GM19025 (cell line): ENCODE measurements around the gene GSTK1.
"Not testable (repeated sequence)": the region's sequence is repeated elsewhere in the genome, so short reads cannot be mapped to it uniquely, and the experiment has no call there.

ENCODE experiments used
- ATAC-seq: cut with Tn5 transposase; IDR thresholded peaks from one replicate; pipeline ENCODE4 v1.9.1; 2021; ENCODE audit warnings: mild to moderate bottlenecking, low read depth, moderate library complexity; ENCODE audit not compliant: unreplicated experiment

The GSTK1 gene

GRCh38 chr7:143238289-143238980, 24.8 kb upstream of the GSTK1 start:
- no peak for ATAC-seq

- no peak for ATAC-seq
Measured at GRCh38 chr7:143239813-143240212, 23.4 kb upstream of the GSTK1 start.

GRCh38 chr7:143240291-143241168, 22.7 kb upstream of the GSTK1 start:
- peak; percentile 81 for ATAC-seq

DNA sequence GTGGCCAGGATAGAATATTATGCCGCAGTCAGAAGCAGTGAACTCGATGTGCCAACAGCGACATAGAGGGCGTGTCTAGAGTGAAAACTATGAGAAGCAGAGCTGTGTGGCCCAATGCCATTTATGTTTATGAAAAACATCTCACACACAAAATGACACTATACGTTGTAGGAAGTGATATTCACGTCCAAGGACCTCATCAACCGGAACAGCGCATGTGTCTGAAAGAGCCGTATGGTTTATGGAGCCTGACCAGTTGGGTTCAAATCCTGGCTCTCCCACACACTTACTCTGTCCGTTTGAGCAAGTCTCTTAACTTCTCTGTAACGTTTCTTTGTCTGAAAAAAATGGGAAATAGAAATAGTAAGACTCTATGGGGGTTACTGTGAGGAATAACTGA, 20.9 kb upstream of the GSTK1 start:
- ATAC-seq = no peak

DNA sequence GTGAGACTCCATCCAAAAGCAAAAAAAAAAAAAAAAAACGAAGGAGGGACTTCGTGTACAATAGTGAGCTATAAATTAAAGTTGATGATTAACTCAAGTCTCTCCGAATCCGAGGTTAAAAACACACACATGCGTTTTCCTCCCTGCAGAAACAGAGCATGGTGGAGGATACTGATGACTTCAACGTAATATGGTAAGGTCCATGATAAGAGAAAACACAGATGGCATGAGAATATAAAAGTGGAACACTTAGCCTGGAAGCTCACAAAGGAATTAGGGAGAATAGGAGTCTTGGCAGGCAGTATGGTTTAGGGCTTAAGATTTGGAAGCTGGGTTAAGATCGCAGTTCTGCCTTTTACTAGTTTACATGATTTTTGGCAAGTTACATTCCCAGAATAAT, 20.1 kb upstream of the GSTK1 start:
- ATAC-seq = no peak

DNA sequence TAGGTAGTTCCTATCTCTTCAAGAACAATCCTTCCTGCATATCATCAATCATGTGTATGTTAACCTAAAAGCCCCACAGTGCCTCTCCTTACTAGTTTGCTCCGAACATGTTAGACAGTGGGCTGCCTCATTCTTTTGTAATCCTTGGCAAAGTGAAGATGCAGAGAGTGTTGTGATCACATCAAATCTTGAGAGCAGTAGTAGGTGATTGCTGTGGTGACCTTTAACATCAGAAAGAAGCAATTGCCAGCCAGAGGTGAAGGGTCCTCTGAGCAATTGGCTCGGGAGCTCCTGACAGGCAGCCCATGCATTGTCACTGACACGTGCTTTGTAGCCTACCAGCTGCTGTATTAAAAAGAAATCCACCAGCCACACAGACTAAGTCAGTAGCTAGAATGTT, 19.6 kb upstream of the GSTK1 start:
- ATAC-seq = no peak

- no peak for ATAC-seq
Measured at GRCh38 chr7:143244321-143244720, 18.9 kb upstream of the GSTK1 start.

DNA sequence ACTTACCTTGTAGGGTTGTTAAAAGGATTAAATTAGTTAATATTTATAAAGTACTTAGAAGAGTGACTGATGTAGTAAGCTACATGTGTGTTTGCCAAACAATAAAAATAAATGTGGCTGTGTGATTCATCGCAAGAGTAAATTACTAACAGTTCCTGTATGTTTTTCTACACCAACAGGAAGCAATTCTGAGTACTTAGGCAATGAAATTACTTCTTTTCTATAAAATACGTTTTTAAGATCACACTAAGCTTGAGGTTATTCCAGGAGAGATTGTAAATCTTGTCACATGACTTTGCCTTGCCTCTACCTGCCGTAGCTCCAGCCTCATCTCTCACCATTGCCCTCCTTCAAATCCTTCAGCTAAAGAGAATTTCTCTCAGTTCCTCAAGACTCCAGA, 18.1 kb upstream of the GSTK1 start:
- no peak for ATAC-seq

DNA sequence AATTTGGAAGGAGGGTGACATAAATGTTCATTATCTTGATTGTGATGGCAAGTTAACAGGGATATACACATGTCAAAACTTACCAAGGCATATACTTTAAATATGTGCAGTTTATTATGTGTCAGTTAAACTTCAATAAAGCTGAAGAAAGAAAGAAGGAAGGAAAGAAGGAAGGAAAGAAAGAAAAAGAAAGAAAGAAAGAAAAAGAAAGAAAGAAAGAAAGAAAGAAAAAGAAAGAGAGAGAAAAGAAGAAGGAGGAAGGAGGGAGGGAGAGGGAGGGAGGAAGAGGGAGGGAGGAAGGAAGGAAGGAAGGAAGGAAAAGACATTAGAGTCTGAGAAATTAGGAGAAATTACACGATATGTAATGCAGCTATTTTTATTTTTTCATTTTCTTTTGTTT, 15.9 kb upstream of the GSTK1 start:
- no peak for ATAC-seq

DNA sequence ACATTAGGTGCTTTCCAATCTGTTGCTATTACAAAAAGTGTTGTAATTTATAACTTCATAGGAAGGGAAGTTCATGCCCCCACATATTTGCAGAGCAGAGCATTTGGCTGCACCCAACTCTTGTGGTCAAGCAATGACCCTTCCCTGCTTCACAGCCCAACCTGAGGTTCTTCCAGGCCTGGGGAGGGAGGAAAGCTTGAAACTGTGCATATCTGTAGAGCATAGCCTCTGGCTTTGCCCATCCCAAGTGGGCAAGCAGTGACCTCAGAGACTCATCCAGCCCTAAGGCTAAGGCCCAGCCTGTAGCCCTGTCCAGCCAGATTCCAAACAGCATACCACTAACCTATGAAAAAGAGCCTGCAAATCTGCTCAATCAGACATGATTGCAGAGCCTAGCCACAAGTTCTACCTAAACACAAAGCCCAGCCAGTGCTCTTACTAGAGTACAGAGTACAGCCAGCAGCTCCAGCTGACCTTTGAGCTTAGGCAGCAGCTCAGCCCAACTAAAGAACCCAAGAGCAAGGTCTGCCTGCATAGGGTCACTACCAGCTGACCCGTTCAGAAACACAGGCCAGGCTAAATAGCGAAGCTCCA, 14.4 kb upstream of the GSTK1 start:
- ATAC-seq = no peak

DNA sequence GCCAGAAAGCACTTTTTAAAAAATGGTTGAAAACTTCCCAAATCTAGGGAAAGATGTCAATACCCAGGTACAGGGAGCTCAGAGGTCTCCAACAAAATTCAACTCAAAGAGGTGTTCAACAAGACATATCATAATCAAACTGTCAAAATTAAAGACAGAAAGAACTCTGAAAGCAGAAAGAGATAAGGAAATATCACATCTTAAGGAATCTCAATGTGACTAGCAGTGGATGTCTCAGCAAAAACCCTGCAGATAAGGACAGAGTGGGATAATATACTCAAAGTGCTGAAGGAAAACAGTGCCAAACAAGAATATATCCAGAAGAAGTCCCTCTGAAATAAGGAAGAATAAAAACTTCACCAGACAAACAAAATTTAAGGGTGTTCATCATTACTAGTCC, 13.0 kb upstream of the GSTK1 start:
- no peak for ATAC-seq

GRCh38 chr7:143250822-143251221, 12.4 kb upstream of the GSTK1 start:
- no peak for ATAC-seq

GRCh38 chr7:143252006-143252405, 11.2 kb upstream of the GSTK1 start:
- no peak for ATAC-seq

DNA sequence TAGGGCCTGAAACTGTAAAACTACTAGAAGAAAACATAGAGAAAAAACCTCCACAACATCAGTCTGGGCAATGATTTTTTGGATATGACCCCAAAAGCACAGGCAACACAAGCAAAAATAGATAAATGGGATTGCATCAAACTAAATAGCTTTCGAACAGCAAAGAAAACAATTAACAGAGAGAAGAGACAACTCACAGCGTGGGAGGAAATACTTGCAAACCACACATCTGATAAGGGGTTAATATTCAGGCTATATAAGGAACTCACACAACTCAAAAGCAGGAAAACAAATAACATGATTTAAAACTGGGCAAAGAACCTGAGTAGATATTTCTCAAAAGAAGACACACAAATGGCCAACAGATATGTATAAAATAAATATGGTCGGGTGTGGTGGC, 7.7 kb upstream of the GSTK1 start:
- no peak for ATAC-seq

DNA sequence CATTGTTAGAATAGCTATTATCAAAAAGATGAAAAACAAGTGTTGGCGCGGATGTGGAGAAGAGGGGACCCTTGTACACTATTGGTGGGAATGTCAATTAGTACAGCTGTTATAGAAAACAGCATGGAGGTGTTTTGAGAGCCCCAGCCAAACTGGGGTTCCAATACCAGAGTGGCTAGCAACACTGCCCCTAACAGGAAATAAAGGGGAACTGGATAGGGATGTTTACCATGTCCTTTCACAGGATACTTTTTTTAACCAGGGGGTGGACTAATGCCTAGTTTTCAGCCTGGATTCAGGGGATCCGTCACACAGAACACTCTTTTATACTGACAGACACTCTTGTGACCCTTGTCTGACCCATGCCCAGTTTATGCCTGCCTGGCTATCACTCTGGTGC, 6.9 kb upstream of the GSTK1 start:
- ATAC-seq = no peak

DNA sequence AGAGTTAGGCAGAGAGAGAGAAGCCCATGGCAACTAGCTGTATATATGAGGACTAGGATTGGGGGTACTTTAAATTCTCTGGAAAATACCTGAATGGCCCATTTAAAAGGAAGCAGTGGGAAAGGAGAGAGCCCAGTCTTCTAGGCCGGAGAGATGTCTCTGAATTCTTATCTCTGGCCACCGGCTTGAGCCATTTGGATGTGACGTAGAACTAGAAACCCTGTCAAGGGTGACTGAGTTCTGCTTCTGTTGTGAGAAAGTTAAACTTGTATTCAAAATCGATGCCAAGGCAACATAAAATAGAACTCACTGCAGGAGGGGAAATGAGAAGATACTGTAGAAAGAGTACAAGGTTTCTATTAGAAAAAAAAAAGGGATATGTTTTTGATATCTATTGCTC, 6.3 kb upstream of the GSTK1 start:
- ATAC-seq = no peak

- ATAC-seq = no peak
Measured at GRCh38 chr7:143257501-143257900, 5.7 kb upstream of the GSTK1 start.

DNA sequence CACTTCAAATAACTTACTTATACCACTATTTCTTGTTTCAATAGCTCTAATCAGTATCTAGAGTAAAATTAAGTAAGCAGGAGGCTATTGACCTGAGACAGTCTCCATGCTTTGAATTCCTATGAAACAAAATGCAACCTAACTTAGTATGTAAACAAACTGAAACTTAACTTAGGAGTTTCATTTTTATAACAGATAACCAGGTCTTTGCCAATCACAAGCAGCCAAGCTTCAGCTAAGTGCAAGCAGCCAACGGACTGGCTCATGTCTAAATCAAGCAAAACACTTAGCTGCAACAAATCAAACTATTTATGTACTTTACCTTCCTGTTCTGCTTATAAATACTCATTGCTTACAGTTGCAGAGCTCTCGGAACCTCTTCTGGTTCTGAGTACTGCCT, 4.4 kb upstream of the GSTK1 start:
- no peak for ATAC-seq

DNA sequence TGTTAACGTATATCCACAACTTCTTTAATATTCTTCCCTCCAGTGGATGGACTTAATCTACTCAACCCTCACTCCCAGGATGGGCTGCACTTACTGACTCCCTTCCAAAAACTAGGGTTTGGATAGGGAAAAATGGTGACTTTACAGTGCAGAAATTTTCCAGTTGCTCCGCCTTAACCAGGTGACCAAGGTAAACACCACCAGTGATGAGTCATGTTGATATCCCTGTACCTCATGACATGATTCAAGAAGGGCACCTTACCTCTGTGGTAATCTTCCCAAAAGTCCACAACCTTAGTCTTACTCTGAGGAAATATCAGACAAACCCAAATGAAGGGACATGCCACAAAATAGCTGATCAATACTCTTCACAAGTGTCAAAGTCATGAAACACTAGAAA, 3.5 kb upstream of the GSTK1 start:
- no peak for ATAC-seq

- ATAC-seq = no peak
Measured at GRCh38 chr7:143261901-143262300, 1.3 kb upstream of the GSTK1 start.

- ATAC-seq = not testable (repeated sequence)
Measured at GRCh38 chr7:143264196-143264568, 941 bp downstream of the GSTK1 start.
